SU-DHL-6 (cell line): ENCODE measurements around the gene MRPS2.
"Not testable (repeated sequence)": the region's sequence is repeated elsewhere in the genome, so short reads cannot be mapped to it uniquely, and the experiment has no call there.

ENCODE experiments used
- EZH2phosphoT487 ChIP-seq: fragments of 200-600 bp; sonication (generic), shearing (Covaris generic); conservative IDR thresholded peaks from 2 replicates; pipeline ENCODE4 v1.6.1; 2018; ENCODE audit warnings: mild to moderate bottlenecking, antibody characterized with exemption, low read length, moderate library complexity, mixed read lengths
- TF ChIP-seq, protein P1 (sequence below): fragments of 200-600 bp; sonication (generic); IDR thresholded peaks from one replicate; pipeline ENCODE4 v1.5.1; 2017; ENCODE audit warnings: antibody characterized with exemption, mild to moderate bottlenecking, low read length, moderate library complexity; ENCODE audit not compliant: insufficient read depth, poor library complexity, severe bottlenecking

- TF ChIP-seq, protein P1, sequence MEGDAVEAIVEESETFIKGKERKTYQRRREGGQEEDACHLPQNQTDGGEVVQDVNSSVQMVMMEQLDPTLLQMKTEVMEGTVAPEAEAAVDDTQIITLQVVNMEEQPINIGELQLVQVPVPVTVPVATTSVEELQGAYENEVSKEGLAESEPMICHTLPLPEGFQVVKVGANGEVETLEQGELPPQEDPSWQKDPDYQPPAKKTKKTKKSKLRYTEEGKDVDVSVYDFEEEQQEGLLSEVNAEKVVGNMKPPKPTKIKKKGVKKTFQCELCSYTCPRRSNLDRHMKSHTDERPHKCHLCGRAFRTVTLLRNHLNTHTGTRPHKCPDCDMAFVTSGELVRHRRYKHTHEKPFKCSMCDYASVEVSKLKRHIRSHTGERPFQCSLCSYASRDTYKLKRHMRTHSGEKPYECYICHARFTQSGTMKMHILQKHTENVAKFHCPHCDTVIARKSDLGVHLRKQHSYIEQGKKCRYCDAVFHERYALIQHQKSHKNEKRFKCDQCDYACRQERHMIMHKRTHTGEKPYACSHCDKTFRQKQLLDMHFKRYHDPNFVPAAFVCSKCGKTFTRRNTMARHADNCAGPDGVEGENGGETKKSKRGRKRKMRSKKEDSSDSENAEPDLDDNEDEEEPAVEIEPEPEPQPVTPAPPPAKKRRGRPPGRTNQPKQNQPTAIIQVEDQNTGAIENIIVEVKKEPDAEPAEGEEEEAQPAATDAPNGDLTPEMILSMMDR: not testable (repeated sequence)
- not testable (repeated sequence) for TF ChIP-seq EZH2phosphoT487
Observed at GRCh38 chr9:135545646-135546176, 45.2 kb downstream of the MRPS2 start, which contains the start of gene OBP2A.
